GM12878 (cell line): ENCODE data around the gene TRDN.

ENCODE experiments used
- ATF3 ChIP-seq: IDR thresholded peaks from 2 replicates; pipeline ENCODE4 v1.6.1; 2011; ENCODE audit warnings: low read depth, mild to moderate bottlenecking, low read length, moderate library complexity, borderline replicate concordance; ENCODE audit errors: extremely low read depth
- BCL11A ChIP-seq: IDR thresholded peaks from 2 replicates; pipeline ENCODE4 v1.6.1; 2011; ENCODE audit warnings: low read depth, low read length
- BHLHE40 ChIP-seq, 2 experiments: fragments of 450-650 bp in 1 of 2; IDR thresholded peaks; 2 replicates each; pipeline ENCODE4 v1.6.1; 2011 to 2017; ENCODE audit warnings: low read depth in 2 of 2, borderline replicate concordance in 1 of 2, improper control_type of control experiment in 1 of 2, low read length in 1 of 2, mild to moderate bottlenecking in 1 of 2
- CTCF ChIP-seq, 3 experiments: IDR thresholded peaks in 2 of 3; conservative IDR thresholded peaks in 1 of 3; 2 replicates each; pipeline ENCODE4 v1.5.1; 2011; ENCODE audit warnings: low read depth in 3 of 3, low read length in 3 of 3, mild to moderate bottlenecking in 3 of 3, control low read depth in 2 of 3, moderate library complexity in 2 of 3, inconsistent platforms in 1 of 3, mixed read lengths in 1 of 3; ENCODE audit not compliant: control insufficient read depth in 2 of 3, insufficient read depth in 1 of 3; ENCODE audit errors: extremely low read depth in 1 of 3
- EZH2 ChIP-seq: IDR thresholded peaks from 2 replicates; pipeline ENCODE4 v1.6.1; 2012; ENCODE audit warnings: low read depth, mild to moderate bottlenecking, control low read depth, inconsistent platforms, low read length, borderline replicate concordance; ENCODE audit not compliant: control insufficient read depth
- KAT2A ChIP-seq: conservative IDR thresholded peaks from 2 replicates; pipeline ENCODE4 v1.6.1; 2011; ENCODE audit warnings: low read depth, low read length; ENCODE audit not compliant: control insufficient read depth
- MTA2 ChIP-seq: fragments of 450-650 bp; IDR thresholded peaks from 2 replicates; pipeline ENCODE4 v1.6.1; 2016; ENCODE audit warnings: low read depth, mild to moderate bottlenecking, moderate library complexity
- PBX3 ChIP-seq: IDR thresholded peaks from 2 replicates; pipeline ENCODE4 v1.6.1; 2011; ENCODE audit warnings: mild to moderate bottlenecking, low read depth, low read length, moderate library complexity; ENCODE audit not compliant: insufficient replicate concordance
- POLR2AphosphoS5 ChIP-seq: IDR thresholded peaks from 2 replicates; pipeline ENCODE4 v1.6.1; 2011; ENCODE audit warnings: mild to moderate bottlenecking, low read length, inconsistent platforms
- USF2 ChIP-seq: IDR thresholded peaks from 2 replicates; pipeline ENCODE4 v1.6.1; 2011; ENCODE audit warnings: low read depth, low read length, improper control_type of control experiment, borderline replicate concordance

GRCh38 chr6:123519189-123519505, 117.6 kb downstream of the TRDN start:
- no peak for TF ChIP-seq CTCF (IDR thresholded peaks at IDR 0.05 in 2 of 3, conservative IDR thresholded peaks at IDR 0.05 in 1 of 3; ENCODE audit: control insufficient read depth in 2 of 3, extremely low read depth in 1 of 3, insufficient read depth in 1 of 3, low read depth in 3 of 3, low read length in 3 of 3)
- no peak for TF ChIP-seq POLR2AphosphoS5
- TF ChIP-seq USF2 = no peak
- no peak for TF ChIP-seq EZH2
- TF ChIP-seq MTA2 = no peak
- no peak for TF ChIP-seq KAT2A
- TF ChIP-seq PBX3 = no peak
- TF ChIP-seq BHLHE40 (IDR thresholded peaks at IDR 0.05; ENCODE audit: borderline replicate concordance in 1 of 2, low read depth in 2 of 2, low read length in 1 of 2) = no peak
- no peak for TF ChIP-seq ATF3
- TF ChIP-seq BCL11A = no peak
